ENCODE measurements around the gene VRK3.
A peak's percentile ranks its signal among the peaks of the same experiment; 100 is the strongest.
"Not testable (repeated sequence)": the region's sequence is repeated elsewhere in the genome, so short reads cannot be mapped to it uniquely, and the experiment has no call there.

VRK3 gene

GRCh38 chr19:49954092-49954829 lies 70.9 kb downstream of the VRK3 start:
- DNase-seq = no peak

- DNase-seq = no peak
Observed at GRCh38 chr19:49953416-49953815, 71.8 kb downstream of the VRK3 start.

GRCh38 chr19:49952906-49953305 lies 72.3 kb downstream of the VRK3 start:
- DNase-seq = no peak

- DNase-seq = no peak
Observed at GRCh38 chr19:49952479-49952836, 72.7 kb downstream of the VRK3 start.

GRCh38 chr19:49951806-49952478 lies 73.2 kb downstream of the VRK3 start:
- DNase-seq = no peak

- no peak for DNase-seq
Observed at GRCh38 chr19:49950956-49951526, 74.1 kb downstream of the VRK3 start.

GRCh38 chr19:49950590-49950948 lies 74.6 kb downstream of the VRK3 start:
- DNase-seq = no peak

- DNase-seq = no peak
Observed at GRCh38 chr19:49949742-49950589, 75.2 kb downstream of the VRK3 start.

- DNase-seq = no peak
Observed at GRCh38 chr19:49946415-49946814, 78.8 kb downstream of the VRK3 start.

GRCh38 chr19:49944567-49944966 lies 80.6 kb downstream of the VRK3 start:
- DNase-seq = not testable (repeated sequence)

GRCh38 chr19:49940482-49940791 lies 84.7 kb downstream of the VRK3 start:
- no peak for DNase-seq

GRCh38 chr19:49939721-49940481 lies 85.3 kb downstream of the VRK3 start:
- no peak for DNase-seq

- no peak for DNase-seq
Observed at GRCh38 chr19:49938662-49939061, 86.5 kb downstream of the VRK3 start.

GRCh38 chr19:49937750-49938381 lies 87.3 kb downstream of the VRK3 start:
- DNase-seq = peak; percentile 67

- DNase-seq = no peak
Observed at GRCh38 chr19:49936549-49936948, 88.6 kb downstream of the VRK3 start.

- no peak for DNase-seq
Observed at GRCh38 chr19:49933643-49934042, 91.5 kb downstream of the VRK3 start.

GRCh38 chr19:49932731-49933131 lies 92.4 kb downstream of the VRK3 start:
- DNase-seq = peak; percentile 64

- no peak for DNase-seq
Observed at GRCh38 chr19:49932041-49932451, 93.1 kb downstream of the VRK3 start.

- no peak for DNase-seq
Observed at GRCh38 chr19:49931293-49932040, 93.7 kb downstream of the VRK3 start.

- DNase-seq = no peak
Observed at GRCh38 chr19:49930483-49931011, 94.6 kb downstream of the VRK3 start.
